Measurements from ENCODE around the gene PLEKHA7.

PLEKHA7 gene

GRCh38 chr11:16933291-16933690, 80.9 kb downstream of the PLEKHA7 start:
- TF ChIP-seq CTCF (conservative IDR thresholded peaks at IDR 0.05; ENCODE audit: low read depth, low read length): no peak
- H3K4me3 ChIP-seq (ENCODE audit: low read depth, low read length): no peak overlapping the region
- DNase-seq (ENCODE audit: low read depth): no peak

- no peak overlapping the region for H3K4me3 ChIP-seq (ENCODE audit: low read depth, low read length)
- TF ChIP-seq CTCF (conservative IDR thresholded peaks at IDR 0.05; ENCODE audit: low read depth, low read length): no peak
- no peak for DNase-seq (ENCODE audit: low read depth)
Observed at GRCh38 chr11:16928044-16928443, 86.2 kb downstream of the PLEKHA7 start.

- DNase-seq (ENCODE audit: low read depth): no peak
- no peak for TF ChIP-seq CTCF (conservative IDR thresholded peaks at IDR 0.05; ENCODE audit: low read depth, low read length)
Observed at GRCh38 chr11:16926883-16927626, 87.2 kb downstream of the PLEKHA7 start.

GRCh38 chr11:16925561-16926065, 88.6 kb downstream of the PLEKHA7 start:
- peak overlapping the region; percentile 38 for H3K4me3 ChIP-seq (ENCODE audit: low read depth, low read length)
- TF ChIP-seq CTCF (conservative IDR thresholded peaks at IDR 0.05; ENCODE audit: low read depth, low read length): no peak
- peak; percentile 21 for DNase-seq (ENCODE audit: low read depth)

More at GRCh38 chr11:16926883-16927626, 87.2 kb downstream of the PLEKHA7 start:
- no peak overlapping the region for H3K4me3 ChIP-seq (ENCODE audit: low read depth, low read length)

GRCh38 chr11:16924826-16925560, 89.2 kb downstream of the PLEKHA7 start:
- TF ChIP-seq CTCF (conservative IDR thresholded peaks at IDR 0.05; ENCODE audit: low read depth, low read length): no peak
- DNase-seq (ENCODE audit: low read depth): peak; percentile 43
- peak overlapping the region; percentile 38 for H3K4me3 ChIP-seq (ENCODE audit: low read depth, low read length)

GRCh38 chr11:16924462-16924825, 89.8 kb downstream of the PLEKHA7 start:
- no peak overlapping the region for H3K4me3 ChIP-seq (ENCODE audit: low read depth, low read length)
- DNase-seq (ENCODE audit: low read depth): no peak

More at GRCh38 chr11:16924462-16924825, 89.8 kb downstream of the PLEKHA7 start:
- no peak for TF ChIP-seq CTCF (conservative IDR thresholded peaks at IDR 0.05; ENCODE audit: low read depth, low read length)
